NCI-H1048 (cell line): ENCODE results near the gene NR4A1.

Experiments
- DNase-seq: peaks from one replicate; lab custom pipeline; 2025; lab: John Stamatoyannopoulos, UW

The NR4A1 gene

DNA sequence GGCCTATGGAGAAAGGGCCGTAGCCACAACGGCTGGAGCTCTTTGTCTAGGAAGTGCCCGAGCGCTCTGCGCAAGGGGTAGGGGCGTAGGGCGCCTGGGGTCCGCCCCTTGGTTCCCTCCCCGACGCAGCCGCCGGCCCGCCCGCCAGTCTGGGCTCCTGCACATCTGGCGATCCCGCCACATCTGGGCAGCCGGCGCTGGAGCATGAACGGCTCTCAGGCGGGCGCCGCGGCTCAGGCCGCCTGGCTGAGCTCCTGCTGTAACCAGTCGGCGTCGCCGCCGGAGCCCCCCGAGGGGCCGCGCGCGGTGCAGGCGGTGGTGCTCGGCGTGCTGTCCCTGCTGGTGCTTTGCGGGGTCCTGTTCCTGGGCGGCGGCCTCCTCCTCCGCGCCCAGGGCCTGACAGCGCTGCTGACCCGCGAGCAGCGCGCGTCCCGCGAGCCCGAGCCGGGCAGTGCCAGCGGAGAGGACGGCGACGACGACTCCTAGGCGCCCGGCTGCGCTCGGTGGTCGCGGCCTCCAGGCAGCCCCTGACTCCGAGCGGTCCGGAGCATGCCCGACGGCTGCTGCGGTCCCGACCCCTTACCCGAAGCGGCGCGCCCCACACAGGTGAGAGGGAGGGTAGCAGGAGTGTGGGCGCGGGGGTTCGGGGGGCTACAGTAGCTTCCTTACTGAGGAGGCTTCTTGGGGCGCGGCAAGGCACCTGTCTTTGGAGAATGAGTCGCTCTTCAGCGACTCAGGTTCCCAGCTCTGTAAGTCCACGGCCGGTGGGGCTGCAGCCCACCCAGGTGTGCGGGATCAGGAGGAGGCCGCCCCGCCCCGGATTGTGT is 28.5 kb downstream of the NR4A1 start, which contains the start of gene SMIM41:
SMIM41 (plus strand) TSS at position 129 of the 827 bp plus-strand sequence; CDS start at position 205, 76 bp downstream.
- DNase-seq: no peak

DNA sequence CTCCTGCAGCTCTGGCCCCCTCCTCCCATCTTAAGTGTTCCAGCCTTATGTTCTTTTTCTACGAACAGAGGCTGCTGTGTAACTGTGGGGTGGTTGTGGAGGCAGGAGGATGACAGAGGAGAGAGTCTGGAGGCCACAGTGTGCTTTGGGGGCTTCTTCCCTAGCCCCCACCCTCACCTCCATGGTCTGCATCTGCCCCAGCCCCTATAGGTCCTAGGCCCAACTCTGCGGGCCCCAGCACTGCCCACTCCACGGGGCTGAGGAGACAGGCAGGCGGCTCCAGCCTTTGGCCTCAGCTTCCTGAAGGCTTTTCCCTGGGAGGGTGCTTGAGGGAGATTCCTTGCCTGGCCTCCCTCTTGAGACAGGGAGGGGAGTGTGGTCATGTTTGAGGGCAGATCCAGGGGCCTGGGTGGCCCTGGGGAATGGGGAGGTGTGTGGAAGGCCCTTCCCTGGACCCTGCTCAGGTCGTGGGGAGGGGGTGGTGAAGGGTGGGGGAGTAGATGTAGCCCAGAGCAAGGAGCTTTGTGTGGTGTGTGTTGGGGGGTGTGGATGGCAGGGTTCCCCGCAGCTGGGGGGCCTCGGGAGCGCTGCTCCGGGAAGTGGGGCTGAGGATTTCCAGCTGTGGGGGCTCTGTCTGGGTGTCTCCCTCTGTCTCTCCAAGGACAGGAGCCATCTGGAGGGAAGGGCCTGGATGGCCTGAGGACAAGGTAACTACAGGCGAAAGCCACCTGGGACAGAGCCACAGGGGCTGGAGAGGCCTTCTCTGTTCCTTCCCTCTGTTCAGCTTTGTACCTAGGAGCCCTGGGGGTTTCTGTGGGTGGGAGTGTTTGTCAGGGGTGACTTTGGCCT is 29.4 kb downstream of the NR4A1 start:
- DNase-seq: no peak

DNA sequence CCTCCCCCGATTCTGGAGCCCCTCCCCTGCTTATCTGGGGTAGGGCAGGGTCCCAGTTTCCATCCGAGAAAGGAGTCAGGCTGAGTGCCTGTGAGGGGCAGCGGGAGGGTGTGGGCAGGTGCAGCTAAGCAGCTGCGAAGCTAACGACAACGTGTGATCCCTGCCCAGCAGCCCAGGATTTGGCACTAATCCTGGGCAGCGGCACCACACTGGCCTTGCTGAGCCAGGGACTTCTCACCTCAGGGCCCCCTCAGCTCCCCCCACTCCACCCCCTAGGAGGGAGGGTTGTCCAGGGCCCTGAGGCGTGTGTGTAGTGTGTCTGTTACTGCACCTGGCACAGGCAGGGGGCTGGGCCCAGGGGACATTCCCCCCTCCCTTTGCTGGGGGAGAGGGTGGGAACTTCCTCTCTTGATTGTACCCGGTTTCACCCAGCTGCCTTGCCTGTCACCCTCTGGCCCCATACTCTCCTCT is 30.1 kb downstream of the NR4A1 start:
- DNase-seq: no peak

DNA sequence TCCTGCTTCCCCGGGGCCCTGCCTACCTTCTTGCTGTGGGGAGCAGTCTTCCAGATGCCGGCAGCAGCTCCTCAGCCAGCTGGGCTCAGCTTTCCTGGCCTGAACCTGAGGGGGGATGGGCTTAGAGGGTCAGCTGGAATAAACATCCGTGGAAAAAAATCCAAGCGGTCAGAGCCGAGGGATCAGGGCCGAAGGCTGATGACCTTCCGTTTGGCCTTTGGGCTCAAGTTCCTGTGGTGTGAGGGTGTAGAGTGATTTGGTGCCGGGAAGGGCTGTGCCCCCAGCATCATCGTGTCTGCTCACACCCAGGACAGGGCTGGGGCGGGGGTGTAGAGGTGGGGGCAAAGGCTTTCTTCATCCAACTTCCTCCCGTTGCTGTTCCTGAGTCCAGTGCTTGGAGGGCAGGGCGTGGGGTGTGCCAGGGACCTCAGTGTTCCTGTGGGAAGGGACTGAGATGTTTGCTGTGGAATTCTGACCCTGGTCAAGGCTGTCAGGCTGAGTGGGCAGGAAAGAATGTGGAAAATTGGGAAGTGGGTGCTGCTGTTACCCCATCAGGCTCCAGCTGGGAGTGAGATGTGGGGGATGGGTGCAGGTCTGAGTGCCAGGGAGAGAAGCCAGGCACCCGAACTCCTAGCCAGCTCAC is 30.9 kb downstream of the NR4A1 start:
- DNase-seq: no peak

DNA sequence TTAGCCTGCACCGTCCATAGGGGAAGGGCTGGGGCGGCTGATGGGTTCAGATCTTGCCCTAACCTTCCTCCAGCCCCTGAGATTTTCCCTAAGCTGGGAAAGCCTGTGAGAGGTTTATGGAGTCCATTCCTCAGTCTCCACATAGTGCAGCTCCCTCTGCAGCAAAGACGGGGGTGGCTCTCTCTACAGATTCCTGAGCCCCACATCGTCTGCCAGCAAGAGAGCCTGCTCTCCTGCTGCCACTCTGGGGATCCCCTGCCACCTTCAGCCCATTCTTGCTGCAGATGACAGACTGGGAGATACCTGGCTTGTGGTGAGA is 31.4 kb downstream of the NR4A1 start:
- DNase-seq: no peak

DNA sequence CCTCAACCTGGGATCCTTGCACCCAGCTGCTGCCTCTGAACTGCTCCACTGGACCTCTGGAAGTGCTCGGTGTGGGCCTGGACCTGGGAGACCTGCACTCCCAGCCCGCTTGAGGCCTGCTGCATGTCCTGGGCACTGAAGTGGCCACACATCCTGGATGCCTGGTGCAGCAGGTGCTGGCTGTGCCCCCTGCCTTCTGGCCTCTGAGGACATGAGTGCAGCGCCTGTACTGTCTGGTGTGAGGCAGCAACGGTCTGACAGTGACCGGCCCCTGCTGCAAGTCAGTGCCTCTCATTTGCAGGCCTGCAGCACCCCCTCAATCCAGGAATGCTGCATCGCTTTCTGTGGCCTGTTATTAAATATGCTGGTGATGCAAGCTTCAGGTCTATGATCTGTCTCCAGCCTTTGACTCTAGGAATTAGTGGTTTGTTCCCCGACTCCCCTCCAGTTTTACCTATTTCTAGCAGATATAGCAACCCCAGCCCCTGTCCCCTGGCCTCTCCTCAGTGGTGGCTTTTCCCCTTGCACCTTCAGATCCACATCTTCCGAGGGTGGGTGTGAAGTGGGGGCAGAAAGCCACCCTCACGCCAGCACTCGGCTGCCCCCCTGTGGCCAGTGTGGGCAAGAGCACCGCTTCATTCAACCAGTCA is 31.9 kb downstream of the NR4A1 start:
- DNase-seq: no peak

DNA sequence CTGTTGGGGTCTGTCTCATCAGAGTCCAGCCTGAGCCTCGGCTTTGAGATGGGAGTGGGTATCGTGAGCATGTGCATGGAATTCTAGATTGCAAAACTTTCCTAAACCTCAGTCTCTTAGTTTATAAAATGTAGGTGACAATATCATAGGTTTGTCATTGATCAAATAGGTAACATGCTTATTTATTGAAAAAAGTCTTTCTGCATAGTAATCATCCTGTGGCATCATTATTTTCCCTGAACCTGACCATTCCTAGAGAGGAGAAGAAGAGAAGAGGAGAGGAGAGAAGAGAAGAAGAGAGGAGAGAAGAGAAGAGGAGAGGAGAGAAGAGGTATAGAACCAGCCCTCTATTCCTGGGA is 32.4 kb downstream of the NR4A1 start:
- DNase-seq: no peak

DNA sequence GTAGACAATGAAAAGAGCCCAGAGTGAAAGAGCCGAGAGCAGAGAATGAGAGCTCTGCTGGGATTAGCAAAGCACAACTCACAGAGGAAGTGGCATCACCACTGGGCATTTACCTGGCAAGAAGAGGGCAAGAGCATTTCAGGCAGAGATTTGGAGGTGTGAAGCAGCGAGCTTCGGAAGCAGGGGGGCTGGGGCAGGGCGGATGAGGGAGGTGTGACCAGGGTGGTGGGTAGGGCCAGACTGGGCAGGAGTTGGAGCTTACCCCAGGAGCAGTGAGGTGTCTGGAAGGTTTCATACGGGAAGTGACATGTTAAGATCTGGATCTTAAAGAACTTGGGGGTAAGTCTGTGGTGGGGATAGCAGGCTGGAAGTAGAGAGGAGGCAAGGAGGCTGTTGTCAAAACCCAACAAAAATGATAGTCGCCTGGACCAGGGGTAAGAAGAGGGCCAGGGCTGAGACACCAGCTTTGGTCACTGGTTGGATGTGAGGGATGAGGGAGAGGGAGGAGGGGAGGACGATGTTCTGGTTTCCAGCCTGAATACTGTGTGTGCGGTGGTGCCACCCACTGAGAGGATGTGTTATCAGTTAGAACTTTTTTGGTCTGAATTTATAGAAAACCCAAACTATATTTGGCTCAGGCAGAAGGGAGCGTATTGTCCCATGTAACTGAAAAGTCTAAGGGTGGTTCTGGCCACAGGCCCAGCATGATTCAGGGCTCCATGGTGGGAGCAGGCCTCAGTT is 33.4 kb downstream of the NR4A1 start:
- DNase-seq: no peak

DNA sequence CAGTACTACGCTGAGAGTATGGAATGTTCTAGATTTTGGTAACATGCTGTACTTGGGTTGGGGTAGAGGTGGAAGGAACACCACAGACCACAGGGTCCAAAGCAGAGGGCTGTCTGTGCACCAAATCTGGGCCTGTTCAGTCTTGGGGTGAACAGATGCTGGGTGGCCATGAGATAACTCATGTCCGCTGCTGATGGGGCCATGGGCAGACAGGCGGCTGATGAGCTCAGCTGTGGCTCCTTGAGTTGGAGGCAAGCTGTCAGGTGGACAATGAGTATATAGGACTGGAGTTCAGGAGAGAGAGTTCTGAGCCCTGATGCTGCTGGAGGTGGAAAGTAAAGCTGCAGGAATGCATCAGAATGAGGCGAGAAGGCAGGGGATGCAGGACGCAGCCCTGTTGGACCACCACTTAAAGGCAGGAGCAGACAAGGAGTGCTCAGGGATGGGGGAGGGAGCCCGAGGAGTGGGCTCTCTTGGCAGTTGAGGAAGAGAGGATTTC is 34.5 kb downstream of the NR4A1 start:
- DNase-seq: no peak

DNA sequence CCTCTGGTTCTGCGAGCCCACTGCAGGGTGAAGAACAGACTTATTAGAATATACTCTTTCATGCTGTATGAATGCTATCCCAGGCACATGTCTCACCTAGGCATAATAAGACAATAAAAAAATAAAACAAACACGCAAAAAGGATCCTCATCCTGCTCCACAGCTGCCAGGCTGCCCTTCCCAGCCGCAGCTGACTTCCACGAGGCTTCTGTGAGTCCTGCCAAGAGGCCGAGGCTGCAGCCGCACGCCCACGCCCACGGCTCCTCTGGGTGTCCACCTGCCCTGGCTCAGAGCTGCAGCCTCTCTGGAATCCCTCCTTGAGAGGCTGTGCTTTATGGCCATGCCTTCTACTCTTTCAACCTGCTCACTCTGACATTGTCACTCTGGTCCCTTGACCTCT is 35.1 kb downstream of the NR4A1 start:
- DNase-seq: no peak

DNA sequence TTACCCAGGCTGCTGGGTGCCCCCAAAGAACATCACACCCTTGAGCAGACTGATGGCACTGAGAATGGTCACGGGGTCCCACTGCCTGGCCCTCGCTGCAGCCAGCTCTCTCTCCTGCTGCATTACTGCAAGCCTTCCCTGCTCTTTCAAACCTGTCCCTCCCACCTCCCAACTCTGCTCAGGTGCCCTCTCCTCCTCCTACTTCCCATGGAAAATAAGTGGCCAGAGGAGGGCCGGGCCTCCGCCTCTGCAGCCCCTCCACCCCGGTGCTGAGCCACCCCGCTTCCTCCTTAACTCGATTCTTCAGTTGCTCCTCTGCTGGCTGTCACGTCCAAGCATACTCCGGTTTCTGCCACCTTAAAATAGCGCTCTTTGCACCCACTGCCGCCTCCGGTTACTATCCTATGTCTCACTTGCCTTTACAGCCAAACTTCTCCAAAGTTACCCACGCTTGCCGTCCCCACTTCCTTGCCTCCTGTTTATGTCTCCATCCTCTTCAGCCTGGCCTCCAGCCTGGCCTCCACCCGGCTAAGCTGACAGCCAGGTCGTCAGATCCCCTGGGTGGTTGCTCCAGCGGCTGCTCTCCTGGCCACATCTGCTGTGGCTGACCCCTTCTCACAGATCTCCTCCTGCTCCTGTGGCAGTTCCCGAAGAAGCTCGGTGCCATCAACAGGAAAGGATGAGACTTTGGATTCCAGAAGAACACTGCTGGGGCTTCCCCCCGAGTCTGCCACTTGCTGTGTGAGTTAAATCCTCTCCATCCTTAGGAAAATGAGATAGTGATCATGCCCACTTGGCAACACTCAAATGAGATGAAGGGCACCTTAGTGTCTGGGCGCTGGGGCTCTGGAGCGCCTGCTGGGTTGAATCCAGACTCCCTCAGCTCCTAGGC is 35.9 kb downstream of the NR4A1 start:
- no peak for DNase-seq

DNA sequence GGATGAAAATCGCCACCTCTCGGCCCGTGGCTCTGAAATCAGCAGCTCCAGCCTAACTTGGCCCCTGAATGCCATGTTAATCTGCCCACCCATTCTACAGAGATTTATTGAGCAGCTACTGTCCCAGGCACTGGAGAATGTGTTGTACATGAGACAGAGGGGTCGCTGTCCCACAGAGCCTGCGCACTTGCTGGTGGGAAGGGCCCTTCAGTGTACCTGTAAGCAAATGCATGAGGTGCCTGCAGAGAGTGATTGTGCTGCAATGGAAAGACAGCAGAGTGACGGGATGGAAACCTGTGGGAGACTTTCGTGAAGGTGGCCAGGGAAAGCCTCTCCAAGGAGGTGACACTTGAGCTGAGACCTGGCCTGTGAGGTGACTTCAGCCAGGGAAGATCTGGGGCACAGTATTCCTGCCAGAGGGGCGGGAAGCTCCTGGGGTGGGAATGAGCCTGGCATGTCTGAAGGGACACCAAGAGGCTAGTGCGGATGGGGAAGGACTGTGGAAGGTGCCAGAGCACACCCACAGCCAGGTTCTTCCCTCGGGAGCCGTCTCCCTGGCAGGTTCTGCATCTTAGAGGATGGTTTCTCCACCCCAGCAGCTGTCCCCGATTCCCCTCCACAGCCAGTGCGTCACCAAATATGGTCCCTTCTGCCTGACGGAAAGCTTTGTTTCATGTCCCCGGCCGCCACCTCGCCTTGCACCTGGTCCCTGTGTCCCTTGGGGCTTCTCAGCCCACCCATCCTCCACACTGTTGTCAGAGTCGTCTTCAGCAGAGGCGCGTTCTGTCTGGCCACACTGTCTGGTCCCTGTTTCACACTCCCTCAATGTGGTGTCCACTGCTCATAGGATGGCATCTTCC is 36.9 kb downstream of the NR4A1 start:
- no peak for DNase-seq

DNA sequence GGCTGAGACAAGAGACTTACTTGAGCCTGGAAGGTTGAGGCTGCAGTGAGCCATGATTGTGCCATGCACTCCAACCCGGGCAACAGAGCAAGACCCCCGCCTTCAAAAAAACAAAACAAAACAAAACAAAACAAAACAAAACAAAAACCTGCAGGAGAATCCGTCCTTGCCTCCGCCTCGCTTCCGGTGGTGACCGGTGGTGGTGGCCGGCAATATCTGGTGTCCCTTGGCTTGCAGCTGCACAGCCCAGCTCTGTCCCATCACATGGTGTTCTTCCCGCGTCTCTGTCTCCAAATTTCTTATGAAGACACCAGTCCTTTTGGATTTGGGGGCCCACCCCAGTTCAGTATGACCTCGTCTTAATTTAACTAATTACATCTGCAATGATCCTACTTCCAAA is 38.2 kb downstream of the NR4A1 start:
- no peak for DNase-seq

DNA sequence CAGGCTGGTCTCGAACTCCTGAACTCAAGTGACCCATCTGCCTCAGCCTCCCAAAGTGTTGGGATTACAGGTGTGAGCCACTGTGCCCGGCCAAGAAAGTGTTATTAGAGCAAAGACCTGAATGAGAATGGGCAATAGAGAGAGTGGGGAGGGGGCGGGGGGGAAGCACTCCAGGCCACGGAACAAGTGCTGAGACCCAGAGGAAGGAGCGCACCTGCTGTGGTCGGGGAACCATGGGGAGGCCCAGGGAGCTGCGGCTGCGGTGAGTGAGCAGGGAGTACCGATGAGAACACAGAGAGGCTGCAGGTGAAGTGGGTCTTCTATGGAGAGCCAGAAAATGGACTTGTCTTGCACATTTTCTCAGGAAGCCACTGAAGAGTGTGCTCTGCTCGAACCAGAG is 39.0 kb downstream of the NR4A1 start:
- no peak for DNase-seq

DNA sequence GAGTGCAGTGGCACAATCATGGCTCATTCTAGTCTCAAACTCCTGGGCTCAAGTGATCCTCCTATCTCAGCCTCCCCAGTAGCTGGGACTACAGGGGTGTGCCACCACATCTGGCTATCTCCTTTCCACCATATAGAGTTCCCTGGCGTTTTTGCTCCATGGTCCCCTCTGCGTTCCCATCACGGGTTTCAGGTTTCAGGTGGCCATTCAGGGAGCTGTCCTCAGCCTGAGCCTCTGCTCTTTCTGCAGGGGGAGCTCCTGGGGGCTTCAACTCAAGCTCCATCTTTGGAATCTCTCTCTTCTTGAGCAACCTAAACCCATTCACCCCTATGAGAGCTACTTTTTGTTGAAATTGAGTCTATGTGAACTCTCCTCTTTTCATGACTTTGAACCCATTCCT is 39.8 kb downstream of the NR4A1 start:
- DNase-seq: no peak

DNA sequence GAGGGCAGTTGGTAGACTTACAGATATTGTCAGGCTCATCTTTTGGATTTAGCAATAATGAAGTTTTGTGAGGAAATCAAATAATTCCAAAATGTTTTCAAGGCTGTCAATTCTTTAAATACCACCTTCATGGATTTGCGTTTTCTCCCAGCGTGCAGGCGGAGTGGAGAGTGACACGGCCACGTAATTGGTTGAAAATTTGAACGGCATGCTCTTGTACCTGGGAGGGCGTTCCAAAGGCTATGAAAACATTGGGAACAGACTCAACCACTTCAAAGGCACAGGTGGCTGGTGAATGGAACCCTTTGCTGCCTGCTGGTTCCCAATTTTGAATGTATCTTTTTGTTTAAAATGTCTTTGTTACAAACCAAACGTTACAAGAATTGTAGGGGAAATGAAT is 40.6 kb downstream of the NR4A1 start:
- DNase-seq: no peak

DNA sequence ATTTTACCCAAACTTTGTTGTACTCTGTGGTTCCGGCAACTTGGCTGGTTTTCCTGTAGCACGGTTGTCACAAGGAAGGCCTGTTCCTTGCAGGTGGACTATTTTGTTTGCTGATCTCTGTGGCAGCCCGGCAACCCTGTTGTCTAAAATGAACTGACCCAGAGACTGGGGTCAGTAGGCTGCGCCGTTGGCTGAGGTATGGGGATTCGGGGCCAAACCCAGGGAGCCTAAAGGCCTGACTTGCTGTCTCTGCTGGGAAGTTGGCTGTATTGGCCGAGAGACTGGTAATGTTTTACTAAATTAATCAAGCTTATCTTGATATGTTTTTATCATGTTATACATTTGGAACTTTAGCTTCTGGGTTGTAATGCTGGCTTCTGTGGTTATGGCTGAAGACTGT is 42.1 kb downstream of the NR4A1 start:
- DNase-seq: no peak

DNA sequence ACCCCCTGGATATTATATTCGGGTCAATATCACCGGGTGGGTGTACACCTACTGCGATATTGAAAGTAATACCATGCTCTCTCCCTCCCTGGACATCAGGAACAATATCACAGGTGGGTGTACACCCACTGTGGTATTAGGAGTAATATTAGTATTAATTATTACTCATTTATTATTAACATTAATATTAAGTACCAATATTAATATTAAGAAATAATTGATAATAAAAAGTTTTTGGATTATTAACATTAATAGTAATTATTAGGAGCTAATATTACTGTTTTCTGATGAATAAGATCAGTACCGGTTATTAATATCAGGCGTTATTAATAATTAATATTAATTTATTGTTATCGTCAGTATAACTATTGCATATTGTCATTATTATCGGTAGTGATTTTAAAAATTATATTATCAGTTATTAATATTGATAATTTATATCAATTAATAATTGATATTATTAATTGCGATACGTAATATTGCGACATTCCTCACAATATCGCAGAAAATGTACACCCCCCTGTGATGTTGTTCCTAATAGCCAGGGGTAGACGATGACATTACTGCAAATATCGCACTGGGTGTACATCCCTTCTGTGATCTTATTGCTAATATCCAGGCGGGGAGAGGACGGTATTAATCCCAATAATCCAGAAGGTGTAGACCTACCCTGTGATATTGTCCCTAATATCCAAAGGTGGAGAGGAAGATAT is 45.2 kb downstream of the NR4A1 start:
- DNase-seq: no peak
